Stomach (tissue), 9 donors: ENCODE measurements around the gene SIGLEC12. TPM values are rescaled to one million over a fixed set of nuclear protein-coding genes. Genes with fewer than 3 reads are reported as not detected.
"Not testable (repeated sequence)": the region's sequence is repeated elsewhere in the genome, so short reads cannot be mapped to it uniquely, and the experiment has no call there.

Source experiments
- DNase-seq, 2 donors: peaks; one replicate each; pipeline versions ENCODE4 v3.0.0 to v3.0.0-alpha.2; 2013 to 2019
- H3K27ac ChIP-seq, 5 donors: fragments of 200-600 bp in 4 of 5; sonication (generic) in 4 of 5; one replicate each; pipeline ENCODE4 v1.5.1; 2013 to 2019; ENCODE audit warnings: mild to moderate bottlenecking in 1 of 5, moderate library complexity in 1 of 5
- H3K27me3 ChIP-seq, 3 donors: fragments of 200-600 bp; sonication (generic); one replicate each; pipeline ENCODE4 v1.5.1; 2017 to 2019; ENCODE audit warnings: mixed run types in 1 of 3
- H3K36me3 ChIP-seq, 4 donors: fragments of 200-600 bp; sonication (generic); 1 replicate in 3 of 4; 2 replicates in 1 of 4; pipeline ENCODE4 v1.5.1; 2016 to 2019
- H3K4me1 ChIP-seq, 4 donors: fragments of 200-600 bp; sonication (generic); one replicate each; pipeline ENCODE4 v1.5.1; 2016 to 2019
- H3K4me3 ChIP-seq, 4 donors: fragments of 200-600 bp; sonication (generic) in 3 of 4; one replicate each; pipeline ENCODE4 v1.5.1; 2016 to 2019; ENCODE audit warnings: mild to moderate bottlenecking in 1 of 4
- H3K9me3 ChIP-seq, 4 donors: fragments of 200-600 bp; sonication (generic); one replicate each; pipeline ENCODE4 v1.5.1; 2016 to 2019
- CTCF ChIP-seq, 7 experiments: fragments of 450-650 bp in 4 of 7; fragments of 200-600 bp in 3 of 7; sonication (generic) in 3 of 7; IDR thresholded peaks; one replicate each; pipeline ENCODE4 v1.5.1; 2016 to 2019; ENCODE audit warnings: antibody characterized with exemption in 7 of 7, control low read depth in 2 of 7, mild to moderate bottlenecking in 1 of 7
- EP300 ChIP-seq: sonication (generic); formaldehyde crosslinking; IDR thresholded peaks from one replicate; pipeline ENCODE4 v1.6.1; 2017; ENCODE audit warnings: antibody characterized with exemption
- POLR2A ChIP-seq, 4 donors: fragments of 450-650 bp; IDR thresholded peaks; one replicate each; pipeline ENCODE4 v1.6.1; 2016; ENCODE audit warnings: antibody characterized with exemption in 4 of 4, control low read depth in 2 of 4, mild to moderate bottlenecking in 1 of 4, moderate library complexity in 1 of 4
- POLR2AphosphoS5 ChIP-seq, 3 donors: sonication (generic); formaldehyde crosslinking; IDR thresholded peaks; one replicate each; pipeline ENCODE4 v1.6.1; 2016; ENCODE audit warnings: antibody characterized with exemption in 3 of 3
- WGBS, 5 donors: extraction: QIAGEN DNeasy Blood & Tissue Kit in 3 of 5; methylation state at CpG; one replicate each; pipeline versions ENCODE4 v1.1.5 to v1.1.7; 2013 to 2018; 5-methylcytosine and 5-hydroxymethylcytosine counted together
- intact Hi-C: fragments of 100-400 bp; cut with DNase I; formaldehyde crosslinking; loops from one replicate; pipeline ENCODE4 v1.15.1; 2023; ENCODE audit warnings: low total_unique reads
- polyA plus RNA-seq, 3 donors: library from polyadenylated mRNA; stranded (reverse); fragments of 200-250 nt; gene quantifications; one replicate each; pipeline ENCODE4 v1.2.3, GENCODE V29; 2013
- total RNA-seq, 5 donors: library from RNA; depleted of rRNA; stranded (reverse); fragments of >200 nt; gene quantifications; one replicate each; pipeline versions ENCODE4 v1.1.0 to v1.2.3, GENCODE V29; 2014 to 2016
- donor health status: healthy with polysubstance abuse.
- donor health status: Bipolar disorder and iron deficiency.
- donor health status: healthy.

Gene SIGLEC12
- total and polyA plus RNA-seq, 8 donors: 0.10 to 1.2 (median 0.37) TPM; not detected in 5

GRCh38 chr19:51450730-51451307 lies 50.8 kb downstream of the SIGLEC12 start:
- Histone ChIP-seq H3K4me3 (no peak overlapping the region), H3K36me3 (no peaks in the 10 kb centered on the region), H3K27me3 (peaks cover 0 to 54% (median 3%) of the 10 kb centered on the region in 3 donors), H3K27ac (no peak overlapping the region), H3K4me1 (no peaks in the 10 kb centered on the region), H3K9me3 (no peaks in the 10 kb centered on the region)
- intact Hi-C loops: no loop called here
- DNase-seq: peak in 1 of 2 donors; percentile 17
- no peak for TF ChIP-seq EP300
- no peak for TF ChIP-seq POLR2AphosphoS5 (IDR thresholded peaks at IDR 0.05)
- TF ChIP-seq POLR2A (IDR thresholded peaks at IDR 0.05): no peak
- TF ChIP-seq CTCF (IDR thresholded peaks at IDR 0.05): no peak
- 80 to 92% (median 86%) methylated on average over 5 of the region's 5 CpGs for WGBS, 5 donors

- Histone ChIP-seq H3K9me3 (no peaks in the 10 kb centered on the region), H3K27me3 (peaks cover 0 to 40% (median 0%) of the 10 kb centered on the region in 3 donors), H3K36me3 (no peaks in the 10 kb centered on the region), H3K27ac (no peak overlapping the region), H3K4me1 (no peaks in the 10 kb centered on the region), H3K4me3 (no peak overlapping the region)
- DNase-seq: no peak
- intact Hi-C loops: no loop called here
- TF ChIP-seq CTCF (IDR thresholded peaks at IDR 0.05) (no peak), POLR2A (IDR thresholded peaks at IDR 0.05) (no peak), POLR2AphosphoS5 (IDR thresholded peaks at IDR 0.05) (no peak)
- WGBS, 5 donors: 55 to 61% (median 59%) methylated on average over 13 of the region's 13 CpGs
These were observed 53.1 kb downstream of the SIGLEC12 start for GRCh38 chr19:51448411-51449016.

GRCh38 chr19:51448011-51448410 lies 53.6 kb downstream of the SIGLEC12 start:
- no peak for DNase-seq
- Histone ChIP-seq H3K4me3 (no peak overlapping the region), H3K27me3 (peaks cover 0 to 35% (median 0%) of the 10 kb centered on the region in 3 donors), H3K4me1 (no peaks in the 10 kb centered on the region), H3K27ac (no peak overlapping the region), H3K9me3 (no peaks in the 10 kb centered on the region), H3K36me3 (no peaks in the 10 kb centered on the region)
- TF ChIP-seq CTCF (IDR thresholded peaks at IDR 0.05): no peak
- no peak for TF ChIP-seq EP300
- no peak for TF ChIP-seq POLR2A (IDR thresholded peaks at IDR 0.05)
- no peak for TF ChIP-seq POLR2AphosphoS5 (IDR thresholded peaks at IDR 0.05)
- WGBS, 5 donors: 79 to 85% (median 81%) methylated on average over 7 of the region's 7 CpGs
- intact Hi-C loops: no loop called here

- WGBS, 5 donors: 78 to 88% (median 85%) methylated on average over 3 of the region's 3 CpGs
- DNase-seq, intact Hi-C loops: not testable (repeated sequence)
These were observed 54.1 kb downstream of the SIGLEC12 start for GRCh38 chr19:51447510-51447909.

More at GRCh38 chr19:51447510-51447909, 54.1 kb downstream of the SIGLEC12 start:
- not testable (repeated sequence) for H3K27ac ChIP-seq, H3K4me3 ChIP-seq, H3K36me3 ChIP-seq, H3K9me3 ChIP-seq, H3K4me1 ChIP-seq
- peaks cover 0 to 34% (median 0%) of the 10 kb centered on the region in 3 donors for H3K27me3 ChIP-seq
